Sigmoid colon (tissue), 7 donors: ENCODE measurements around the gene CERS6. TPM values are rescaled to one million over a fixed set of nuclear protein-coding genes. Genes with fewer than 3 reads are reported as not detected.

Source experiments
- DNase-seq: peaks from one replicate; pipeline ENCODE4 v3.0.0-alpha.2; 2019
- H3K27ac ChIP-seq, 4 donors: fragments of 200-600 bp; sonication (generic); one replicate each; pipeline ENCODE4 v1.5.1; 2016 to 2019; ENCODE audit warnings: mild to moderate bottlenecking in 1 of 4
- H3K27me3 ChIP-seq, 3 donors: fragments of 200-600 bp; sonication (generic); one replicate each; pipeline ENCODE4 v1.5.1; 2019; ENCODE audit warnings: mild to moderate bottlenecking in 1 of 3
- H3K36me3 ChIP-seq, 4 donors: fragments of 200-600 bp; sonication (generic); one replicate each; pipeline ENCODE4 v1.5.1; 2016 to 2019
- H3K4me1 ChIP-seq, 4 donors: fragments of 200-600 bp; sonication (generic); one replicate each; pipeline ENCODE4 v1.5.1; 2017 to 2019
- H3K4me3 ChIP-seq, 4 donors: fragments of 200-600 bp; sonication (generic); one replicate each; pipeline ENCODE4 v1.5.1; 2017 to 2019; ENCODE audit warnings: mild to moderate bottlenecking in 2 of 4, moderate library complexity in 1 of 4
- H3K9me3 ChIP-seq, 4 donors: fragments of 200-600 bp in 3 of 4; sonication (generic) in 3 of 4; one replicate each; pipeline versions ENCODE4 v1.5.1 to v1.6.1; 2013 to 2019
- EP300 ChIP-seq, 4 donors: sonication (generic); formaldehyde crosslinking; IDR thresholded peaks; one replicate each; pipeline ENCODE4 v1.6.1; 2017; ENCODE audit warnings: antibody characterized with exemption in 4 of 4
- POLR2A ChIP-seq, 2 donors: fragments of 450-650 bp; IDR thresholded peaks; one replicate each; pipeline ENCODE4 v1.6.1; 2016; ENCODE audit warnings: antibody characterized with exemption in 2 of 2, mild to moderate bottlenecking in 2 of 2, moderate library complexity in 2 of 2
- POLR2AphosphoS5 ChIP-seq, 4 donors: sonication (generic); formaldehyde crosslinking; IDR thresholded peaks; one replicate each; pipeline ENCODE4 v1.6.1; 2017; ENCODE audit warnings: antibody characterized with exemption in 4 of 4
- WGBS, 2 donors: extraction: QIAGEN DNeasy Blood & Tissue Kit; methylation state at CpG; one replicate each; pipeline ENCODE4 v1.1.7; 2013; 5-methylcytosine and 5-hydroxymethylcytosine counted together
- intact Hi-C: fragments of 100-400 bp; cut with DNase I; formaldehyde crosslinking; loops from one replicate; pipeline ENCODE4 v1.15.1; 2023
- polyA plus RNA-seq, 3 donors: library from polyadenylated mRNA; stranded (reverse); fragments of 200-250 nt; gene quantifications; one replicate each; pipeline ENCODE4 v1.2.3, GENCODE V29; 2013
- total RNA-seq, 4 donors: library from RNA; depleted of rRNA; stranded (reverse); fragments of >200 nt; gene quantifications; one replicate each; pipeline ENCODE4 v1.1.0, GENCODE V29; 2016
- TF ChIP-seq, protein P1 (sequence below), 4 experiments: fragments of 450-650 bp in 3 of 4; fragments of 200-600 bp in 1 of 4; IDR thresholded peaks; one replicate each; pipeline ENCODE4 v1.5.1; 2016 to 2019; ENCODE audit warnings: antibody characterized with exemption in 4 of 4, mild to moderate bottlenecking in 3 of 4, moderate library complexity in 2 of 4
- donor health status: healthy with polysubstance abuse.
- donor health status: Bipolar disorder and iron deficiency.
- donor health status: healthy.

Gene CERS6
- total and polyA plus RNA-seq, 7 donors, result 4.4 to 21.0 (median 11.2) TPM

GRCh38 chr2:168640039-168640438 is 184.0 kb downstream of the CERS6 start:
- intact Hi-C loops, result no loop called here
- no peaks in the 10 kb centered on the region for H3K9me3 ChIP-seq
- 17 to 71% methylated on average over 3 of the region's 3 CpGs for WGBS, 2 donors
- no peaks in the 10 kb centered on the region for H3K36me3 ChIP-seq
- no peak for DNase-seq
- peaks cover 0 to 42% (median 33%) of the 10 kb centered on the region in 4 donors for H3K4me1 ChIP-seq
- TF ChIP-seq POLR2A (IDR thresholded peaks at IDR 0.05) (no peak), POLR2AphosphoS5 (IDR thresholded peaks at IDR 0.05) (no peak), EP300 (IDR thresholded peaks at IDR 0.05) (no peak)
- TF ChIP-seq, protein P1, sequence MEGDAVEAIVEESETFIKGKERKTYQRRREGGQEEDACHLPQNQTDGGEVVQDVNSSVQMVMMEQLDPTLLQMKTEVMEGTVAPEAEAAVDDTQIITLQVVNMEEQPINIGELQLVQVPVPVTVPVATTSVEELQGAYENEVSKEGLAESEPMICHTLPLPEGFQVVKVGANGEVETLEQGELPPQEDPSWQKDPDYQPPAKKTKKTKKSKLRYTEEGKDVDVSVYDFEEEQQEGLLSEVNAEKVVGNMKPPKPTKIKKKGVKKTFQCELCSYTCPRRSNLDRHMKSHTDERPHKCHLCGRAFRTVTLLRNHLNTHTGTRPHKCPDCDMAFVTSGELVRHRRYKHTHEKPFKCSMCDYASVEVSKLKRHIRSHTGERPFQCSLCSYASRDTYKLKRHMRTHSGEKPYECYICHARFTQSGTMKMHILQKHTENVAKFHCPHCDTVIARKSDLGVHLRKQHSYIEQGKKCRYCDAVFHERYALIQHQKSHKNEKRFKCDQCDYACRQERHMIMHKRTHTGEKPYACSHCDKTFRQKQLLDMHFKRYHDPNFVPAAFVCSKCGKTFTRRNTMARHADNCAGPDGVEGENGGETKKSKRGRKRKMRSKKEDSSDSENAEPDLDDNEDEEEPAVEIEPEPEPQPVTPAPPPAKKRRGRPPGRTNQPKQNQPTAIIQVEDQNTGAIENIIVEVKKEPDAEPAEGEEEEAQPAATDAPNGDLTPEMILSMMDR (IDR thresholded peaks at IDR 0.05), result no peak
- no peaks in the 10 kb centered on the region for H3K27me3 ChIP-seq
- H3K4me3 ChIP-seq, result no peak overlapping the region
- peak overlapping the region; percentile 70 to 81 (median 74) for H3K27ac ChIP-seq

DNA sequence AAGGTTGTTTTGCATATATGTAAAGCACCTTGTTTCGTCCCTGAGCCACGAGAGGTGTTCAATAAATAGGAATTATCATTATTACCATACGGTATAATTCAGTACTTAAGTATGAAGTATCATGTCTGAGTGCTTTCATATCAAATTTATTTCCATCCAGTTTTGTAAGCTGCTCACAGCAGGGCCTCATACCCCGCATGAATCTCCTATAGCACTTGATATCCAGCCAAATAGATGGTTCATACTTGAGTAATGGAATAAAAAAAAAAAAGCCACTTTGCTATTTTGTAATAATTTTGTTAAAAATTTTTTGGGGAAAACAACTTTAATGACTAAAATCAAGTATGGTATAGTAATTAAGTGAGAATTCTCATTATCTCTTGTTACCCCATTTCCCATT is 185.6 kb downstream of the CERS6 start:
- intact Hi-C loops, result no loop called here
- Histone ChIP-seq H3K4me1 (peaks cover 0 to 26% (median 22%) of the 10 kb centered on the region in 4 donors), H3K27me3 (no peaks in the 10 kb centered on the region), H3K4me3 (no peak overlapping the region), H3K27ac (no peak overlapping the region), H3K9me3 (no peaks in the 10 kb centered on the region), H3K36me3 (no peaks in the 10 kb centered on the region)
- TF ChIP-seq POLR2AphosphoS5 (IDR thresholded peaks at IDR 0.05), result no peak
- TF ChIP-seq POLR2A (IDR thresholded peaks at IDR 0.05), result no peak
- TF ChIP-seq, protein P1 (IDR thresholded peaks at IDR 0.05), result no peak
- no peak for TF ChIP-seq EP300 (IDR thresholded peaks at IDR 0.05)
- DNase-seq, result no peak
- 96 to 98% methylated on average over 4 of the region's 4 CpGs for WGBS, 2 donors

DNA sequence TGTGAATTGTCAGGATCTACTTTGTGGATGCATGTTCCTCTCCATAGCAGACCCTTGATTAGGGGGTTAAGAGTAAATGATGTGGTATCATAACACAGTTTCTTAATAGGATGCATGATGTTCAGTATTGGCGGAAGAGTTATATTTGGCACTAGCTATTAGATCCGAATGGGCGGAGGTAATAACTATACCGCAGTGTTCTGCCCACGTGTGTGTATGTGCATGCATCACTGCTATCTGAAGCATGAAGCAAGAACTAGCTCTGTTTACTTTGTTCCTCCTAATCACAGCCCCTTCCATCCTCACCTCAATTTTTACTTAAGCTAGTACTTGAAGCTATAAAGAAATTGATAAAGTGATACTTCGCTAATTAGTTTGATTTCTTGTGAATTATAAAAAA is 186.8 kb downstream of the CERS6 start:
- intact Hi-C loops, result no loop called here
- Histone ChIP-seq H3K4me1 (peaks cover 0 to 25% (median 21%) of the 10 kb centered on the region in 4 donors), H3K27ac (no peak overlapping the region), H3K36me3 (no peaks in the 10 kb centered on the region), H3K27me3 (no peaks in the 10 kb centered on the region), H3K4me3 (no peak overlapping the region), H3K9me3 (no peaks in the 10 kb centered on the region)
- TF ChIP-seq, protein P1 (IDR thresholded peaks at IDR 0.05), result no peak
- TF ChIP-seq POLR2A (IDR thresholded peaks at IDR 0.05), result no peak
- no peak for TF ChIP-seq POLR2AphosphoS5 (IDR thresholded peaks at IDR 0.05)
- TF ChIP-seq EP300 (IDR thresholded peaks at IDR 0.05), result no peak
- WGBS, 2 donors, result 93% methylated on average over 6 of the region's 6 CpGs
- DNase-seq, result no peak

- no peak overlapping the region for H3K4me3 ChIP-seq
- H3K27ac ChIP-seq, result no peak overlapping the region
- no peaks in the 10 kb centered on the region for H3K9me3 ChIP-seq
- no peak for TF ChIP-seq POLR2AphosphoS5 (IDR thresholded peaks at IDR 0.05)
- no peak for TF ChIP-seq EP300 (IDR thresholded peaks at IDR 0.05)
- TF ChIP-seq POLR2A (IDR thresholded peaks at IDR 0.05), result no peak
- TF ChIP-seq, protein P1 (IDR thresholded peaks at IDR 0.05), result no peak
- intact Hi-C loops, result no loop called here
- no peaks in the 10 kb centered on the region for H3K36me3 ChIP-seq
- H3K27me3 ChIP-seq, result no peaks in the 10 kb centered on the region
- WGBS, 2 donors, result 93 to 97% methylated on average over 1 of the region's 1 CpG
- DNase-seq, result no peak
- H3K4me1 ChIP-seq, result peaks cover 0 to 17% (median 15%) of the 10 kb centered on the region in 4 donors
Measured at GRCh38 chr2:168643979-168644378, 187.9 kb downstream of the CERS6 start.

DNA sequence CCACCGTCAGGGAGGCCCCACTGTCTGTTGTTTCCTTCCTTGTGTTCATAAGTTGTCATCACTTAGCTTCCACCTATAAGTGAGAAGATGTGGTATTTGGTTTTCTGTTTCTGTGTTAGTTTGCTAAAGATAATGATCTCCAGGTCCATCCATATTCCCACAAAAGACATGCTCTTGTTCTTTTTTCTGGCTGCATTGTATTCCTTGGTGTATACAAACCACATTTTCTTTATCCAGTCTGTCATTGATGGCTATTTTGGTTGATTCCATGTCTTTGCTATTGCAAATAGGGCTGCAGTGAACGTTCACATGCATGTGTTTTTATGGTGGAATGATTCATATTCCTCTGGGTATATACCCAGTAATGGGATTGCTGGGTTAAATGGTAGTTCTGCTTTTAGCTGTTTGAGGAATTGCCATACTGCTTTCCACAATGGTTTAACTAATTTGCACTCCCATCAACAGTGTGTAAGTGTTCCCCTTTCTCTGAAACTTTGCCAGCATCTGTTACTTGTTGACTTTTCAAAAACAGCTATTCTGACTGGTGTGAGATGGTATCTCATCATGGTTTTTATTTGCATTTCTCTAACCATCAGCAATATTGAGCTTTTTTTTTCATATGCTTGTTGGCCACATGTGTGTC is 189.7 kb downstream of the CERS6 start:
- H3K4me3 ChIP-seq, result no peak overlapping the region
- intact Hi-C loops, result no loop called here
- H3K36me3 ChIP-seq, result no peaks in the 10 kb centered on the region
- no peaks in the 10 kb centered on the region for H3K27me3 ChIP-seq
- no peak for TF ChIP-seq POLR2AphosphoS5 (IDR thresholded peaks at IDR 0.05)
- no peak for TF ChIP-seq EP300 (IDR thresholded peaks at IDR 0.05)
- TF ChIP-seq, protein P1 (IDR thresholded peaks at IDR 0.05), result no peak
- no peak for TF ChIP-seq POLR2A (IDR thresholded peaks at IDR 0.05)
- no peaks in the 10 kb centered on the region for H3K9me3 ChIP-seq
- no peak for DNase-seq
- H3K4me1 ChIP-seq, result no peaks in the 10 kb centered on the region
- WGBS, 2 donors, result 76 to 78% methylated on average over 2 of the region's 2 CpGs
- H3K27ac ChIP-seq, result no peak overlapping the region
